ENCODE results near the gene MYOM1.

The MYOM1 gene

DNA sequence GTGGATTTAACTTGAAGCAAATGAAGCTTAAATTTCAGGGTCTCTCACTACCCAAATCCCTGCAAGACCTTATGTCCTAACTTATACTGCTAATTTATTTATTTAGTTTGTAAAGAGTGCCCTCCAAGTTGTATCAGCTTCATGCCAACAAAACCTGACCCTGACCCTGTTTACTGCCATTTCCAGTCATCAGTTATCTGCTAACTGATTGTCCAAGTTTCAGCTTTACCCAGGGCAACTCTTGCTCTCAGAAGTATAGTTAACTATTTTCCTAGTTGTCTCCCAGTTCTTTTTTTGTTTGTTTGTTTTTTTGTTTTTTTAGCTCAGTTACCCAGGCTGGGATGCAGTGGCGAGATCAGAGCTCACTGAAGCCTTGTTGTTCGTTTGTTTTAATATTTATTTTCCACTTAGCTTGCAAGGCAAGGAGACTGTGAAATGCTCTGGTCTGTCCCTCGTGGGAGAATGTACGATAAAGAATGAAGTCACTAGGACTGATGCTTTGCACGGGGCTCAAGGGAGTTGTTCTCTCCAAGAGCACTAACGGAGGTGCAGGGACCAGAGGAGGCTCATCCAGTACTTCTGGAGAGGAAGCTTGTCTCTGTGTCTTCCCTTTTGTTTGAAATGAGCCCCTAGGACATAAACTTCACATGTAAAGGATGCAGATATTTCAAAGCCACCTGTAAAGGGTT is 35.3 kb downstream of the MYOM1 start:
- no peak for DNase-seq (ENCODE audit: low spot score)

GRCh38 chr18:3183103-3183717 is 36.6 kb downstream of the MYOM1 start:
- DNase-seq (ENCODE audit: low spot score), result no peak

GRCh38 chr18:3180325-3180724 is 39.4 kb downstream of the MYOM1 start:
- no peak for DNase-seq (ENCODE audit: low spot score)

DNA sequence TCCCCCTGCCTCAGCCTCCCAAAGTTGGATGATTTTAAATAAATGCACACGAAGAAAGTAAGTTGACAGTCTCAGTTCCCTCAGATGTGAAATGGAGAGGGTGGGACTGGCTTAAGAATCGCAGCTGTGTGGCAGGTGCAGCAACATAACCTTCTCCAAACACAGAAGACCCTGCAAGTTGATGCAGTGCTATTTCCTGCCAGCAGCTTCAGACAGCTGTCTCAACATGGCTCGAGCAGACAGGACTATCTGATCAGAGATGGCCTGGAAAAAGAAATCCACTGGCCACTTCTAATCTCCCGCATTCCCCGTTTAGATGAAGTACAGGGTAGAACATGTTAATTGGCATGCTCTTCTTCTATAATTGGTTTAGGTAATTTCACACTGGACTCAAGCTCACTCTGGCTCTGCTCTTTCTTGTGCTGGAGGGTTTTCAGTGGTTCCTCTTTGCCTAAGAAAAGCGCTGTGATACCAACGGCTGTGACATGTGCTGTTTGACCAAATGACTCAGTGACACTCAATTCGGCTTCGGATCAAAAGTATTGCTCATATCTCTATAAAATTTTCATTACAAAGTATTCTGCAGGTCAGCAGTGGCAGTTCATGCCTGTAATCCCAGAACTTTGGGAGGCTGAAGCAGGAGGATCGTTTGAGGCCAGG is 40.2 kb downstream of the MYOM1 start:
- no peak for DNase-seq (ENCODE audit: low spot score)

DNA sequence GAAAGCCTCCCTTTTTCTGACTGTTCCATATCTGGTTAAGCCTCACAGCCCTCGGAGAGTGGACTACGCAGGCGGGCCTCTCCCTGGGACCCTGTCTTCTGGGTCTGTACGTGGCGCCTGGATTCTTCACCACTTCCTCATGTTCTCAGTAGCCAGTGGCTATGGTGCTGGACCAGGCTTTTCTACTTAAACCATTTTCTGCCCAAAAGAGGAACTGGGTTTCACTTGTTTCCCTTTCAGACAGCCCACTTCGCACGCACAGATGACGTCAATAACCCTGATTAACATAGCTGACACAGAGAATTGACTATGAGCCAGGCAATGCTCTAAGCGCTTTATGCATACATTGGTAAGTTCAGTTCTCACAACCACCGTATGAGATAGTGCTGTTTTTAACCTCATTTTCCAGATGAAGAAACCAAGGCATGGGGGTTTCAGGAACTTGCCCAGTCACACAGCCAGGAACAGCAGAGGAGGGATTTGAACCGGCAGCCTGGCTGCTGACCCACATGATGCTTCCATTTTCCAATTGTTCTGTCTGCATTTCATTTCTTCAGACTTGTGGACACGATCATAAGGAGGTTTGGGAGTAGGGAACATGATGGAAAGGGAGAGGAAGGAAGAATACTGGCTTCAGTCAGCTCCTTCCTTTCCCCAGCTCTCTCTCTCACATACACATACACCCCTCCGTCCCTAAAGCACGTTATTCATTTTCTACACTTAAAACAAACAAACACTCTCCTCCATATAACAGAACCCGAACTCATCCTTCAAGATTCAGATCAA is 41.7 kb downstream of the MYOM1 start:
- DNase-seq (ENCODE audit: low spot score), result no peak

GRCh38 chr18:3175195-3175758 is 44.5 kb downstream of the MYOM1 start:
- no peak for DNase-seq (ENCODE audit: low spot score)

- DNase-seq (ENCODE audit: low spot score), result no peak
These were observed 47.7 kb downstream of the MYOM1 start for GRCh38 chr18:3172097-3172496.

GRCh38 chr18:3171631-3172030 is 48.1 kb downstream of the MYOM1 start:
- DNase-seq (ENCODE audit: low spot score), result no peak

- no peak for DNase-seq (ENCODE audit: low spot score)
These were observed 49.2 kb downstream of the MYOM1 start for GRCh38 chr18:3170441-3171161.

DNA sequence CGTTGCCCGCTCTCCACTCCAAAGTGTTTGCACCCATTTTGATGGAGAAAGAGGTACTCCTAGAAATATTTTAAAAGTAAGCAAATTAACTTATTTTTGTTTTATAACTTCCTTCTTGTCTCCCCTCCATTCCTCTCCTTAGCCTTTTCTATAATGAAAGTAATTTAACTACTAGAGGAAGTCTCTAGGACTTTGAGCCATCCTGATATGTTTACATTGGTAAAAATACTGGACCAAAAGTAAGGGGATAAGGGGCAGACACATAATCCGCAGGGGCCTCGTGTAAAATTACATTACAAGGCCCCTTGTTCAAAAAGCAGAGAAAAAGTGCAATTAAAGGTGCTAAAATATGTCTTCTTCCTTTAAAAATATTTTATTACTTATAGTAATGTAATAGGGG is 55.4 kb downstream of the MYOM1 start:
- DNase-seq (ENCODE audit: low spot score), result no peak

- no peak for DNase-seq (ENCODE audit: low spot score)
These were observed 55.8 kb downstream of the MYOM1 start for GRCh38 chr18:3163968-3164367.

DNA sequence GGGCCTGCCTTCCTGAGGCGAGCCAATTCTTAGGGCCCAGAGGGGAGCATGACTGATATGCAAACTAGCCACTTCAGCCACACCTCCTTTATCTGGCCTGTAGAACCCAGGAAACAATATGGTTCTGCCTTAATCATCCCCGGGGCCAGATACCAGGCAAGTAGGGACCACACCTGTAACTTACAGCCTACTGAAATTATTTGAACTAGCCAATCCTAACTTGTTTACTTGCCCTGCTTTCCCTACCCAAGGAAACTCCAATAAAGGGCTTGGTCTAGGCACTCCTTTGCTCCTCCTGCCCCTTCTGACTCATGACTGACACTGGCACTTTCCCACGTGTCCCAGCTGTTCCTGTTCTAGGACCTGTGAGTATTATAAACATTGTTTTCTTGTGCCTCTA is 57.6 kb downstream of the MYOM1 start:
- DNase-seq (ENCODE audit: low spot score), result no peak

GRCh38 chr18:3159830-3160229 is 59.9 kb downstream of the MYOM1 start:
- DNase-seq (ENCODE audit: low spot score), result no peak

DNA sequence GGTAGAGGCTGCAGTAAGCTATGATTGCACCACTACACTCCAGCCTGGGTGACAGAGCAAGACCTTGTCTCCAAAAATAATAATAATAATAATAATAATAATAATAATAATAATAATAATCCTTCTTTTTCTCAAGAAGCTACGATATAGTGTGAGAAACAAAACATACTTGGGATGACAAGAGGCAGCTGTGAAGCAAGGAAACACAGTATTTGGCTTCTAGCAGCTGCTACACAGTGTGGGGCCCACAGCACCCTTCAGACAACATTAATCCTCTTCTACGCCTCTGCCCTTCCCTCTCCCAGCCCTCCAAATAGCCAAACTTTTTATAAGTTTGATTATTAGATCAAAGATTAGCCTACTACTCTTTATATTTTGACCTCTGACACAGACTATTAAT is 62.2 kb downstream of the MYOM1 start:
- no peak for DNase-seq (ENCODE audit: low spot score)

- DNase-seq (ENCODE audit: low spot score), result no peak
These were observed 62.7 kb downstream of the MYOM1 start for GRCh38 chr18:3157086-3157485.

- DNase-seq (ENCODE audit: low spot score), result no peak
These were observed 63.5 kb downstream of the MYOM1 start for GRCh38 chr18:3156325-3156640.

- DNase-seq (ENCODE audit: low spot score), result no peak
These were observed 65.6 kb downstream of the MYOM1 start for GRCh38 chr18:3154214-3154613.

- peak; percentile 21 for DNase-seq (ENCODE audit: low spot score)
These were observed 66.6 kb downstream of the MYOM1 start for GRCh38 chr18:3153107-3153704.

DNA sequence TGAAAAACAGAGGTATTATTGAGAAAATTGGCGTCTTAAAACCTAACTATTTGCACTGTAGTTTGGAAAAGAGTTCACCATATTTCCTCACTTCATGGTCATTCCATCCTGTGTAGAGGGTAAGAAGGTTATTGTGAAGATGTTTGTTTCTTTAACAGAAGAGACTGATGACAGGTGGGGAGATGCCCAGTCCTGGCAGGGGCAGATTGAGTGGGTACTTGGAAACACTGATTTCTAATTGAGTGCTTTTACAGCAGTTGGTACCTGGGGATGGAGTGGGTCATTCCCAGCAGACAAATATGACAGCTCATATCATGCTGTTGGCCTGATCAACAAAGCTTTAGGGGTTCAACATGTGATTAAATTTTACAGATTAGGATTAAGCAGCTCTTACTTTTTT is 67.5 kb downstream of the MYOM1 start:
- DNase-seq (ENCODE audit: low spot score), result no peak

- peak; percentile 50 for DNase-seq (ENCODE audit: low spot score)
These were observed 68.1 kb downstream of the MYOM1 start for GRCh38 chr18:3151399-3152264.

DNA sequence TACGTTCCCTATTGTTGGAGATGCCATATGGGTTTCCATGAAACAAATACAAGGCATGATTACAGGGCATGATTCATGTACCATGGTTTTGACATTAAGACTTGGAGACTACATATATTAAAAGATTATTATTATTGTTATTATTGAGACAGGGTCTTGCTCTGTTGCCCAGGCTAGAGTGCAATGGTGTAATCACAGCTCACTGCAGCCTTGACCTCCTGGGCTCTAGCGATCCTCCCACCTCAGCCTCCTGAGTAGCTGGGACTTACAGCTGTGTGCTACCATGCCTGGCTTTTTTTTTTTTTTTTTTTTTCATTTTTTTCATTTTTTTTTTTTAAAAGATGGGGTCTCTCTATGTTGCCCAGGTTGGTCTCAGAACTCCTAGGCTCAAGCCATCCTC is 69.1 kb downstream of the MYOM1 start:
- DNase-seq (ENCODE audit: low spot score), result no peak
